HG03521 (cell line): ENCODE measurements around the gene PPP1R12B.
"Not testable (repeated sequence)": the region's sequence is repeated elsewhere in the genome, so short reads cannot be mapped to it uniquely, and the experiment has no call there.

Experiments used
- ATAC-seq: cut with Tn5 transposase; IDR thresholded peaks from one replicate; pipeline ENCODE4 v1.9.1; 2021; ENCODE audit warnings: mild to moderate bottlenecking, moderate library complexity; ENCODE audit not compliant: unreplicated experiment

The PPP1R12B gene

DNA sequence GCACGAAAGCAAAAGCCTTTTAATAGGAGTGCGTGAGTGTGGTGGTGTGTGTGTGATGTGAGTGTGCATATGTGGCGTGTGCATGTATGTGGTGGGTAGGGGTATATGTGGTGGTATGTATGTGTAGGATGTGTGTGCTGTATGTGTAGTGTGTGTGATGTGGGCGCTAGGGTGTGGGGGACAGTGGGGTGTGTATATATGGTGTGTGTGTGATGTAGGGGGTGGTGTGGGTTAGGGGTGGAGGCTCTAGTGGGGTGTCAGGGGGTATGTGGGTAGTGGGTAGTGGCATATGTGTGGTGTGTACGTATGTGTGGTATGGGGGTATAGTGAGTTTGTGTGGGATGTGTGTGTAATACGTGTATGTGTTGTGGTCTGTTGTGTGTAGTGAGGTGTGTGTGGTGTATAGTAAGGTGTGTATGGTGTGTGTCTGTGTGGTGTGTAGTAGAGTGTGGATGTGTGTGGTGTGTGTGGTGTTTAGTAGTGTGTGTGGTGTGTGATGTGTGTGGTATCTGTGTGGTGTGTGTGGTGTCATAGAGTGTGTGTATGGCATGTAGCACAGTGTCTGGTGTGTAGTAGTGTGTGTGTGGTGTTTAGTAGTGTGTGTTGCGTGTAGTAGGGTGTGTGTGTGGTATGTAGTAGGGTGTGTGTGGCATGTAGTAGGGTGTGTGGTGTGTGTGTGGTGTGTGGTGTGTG, 275.7 kb downstream of the PPP1R12B start:
- ATAC-seq = no peak

DNA sequence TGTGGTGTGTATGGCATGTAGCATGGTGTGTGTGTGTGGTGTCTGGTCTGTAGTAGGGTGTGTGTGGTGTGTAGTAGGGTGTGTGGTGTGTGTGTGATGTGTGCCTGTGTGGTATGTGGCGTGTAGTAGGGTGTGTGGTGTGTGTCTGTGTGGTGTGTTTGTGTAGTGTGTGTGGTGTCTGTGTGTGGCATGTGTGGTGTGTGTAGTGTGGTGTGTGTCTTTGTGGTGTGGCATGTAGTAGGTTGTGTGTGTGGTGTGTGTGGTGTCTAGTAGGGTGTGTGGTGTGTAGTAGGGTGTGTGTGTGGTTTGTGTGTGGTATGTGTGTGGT, 276.2 kb downstream of the PPP1R12B start:
- ATAC-seq = no peak

DNA sequence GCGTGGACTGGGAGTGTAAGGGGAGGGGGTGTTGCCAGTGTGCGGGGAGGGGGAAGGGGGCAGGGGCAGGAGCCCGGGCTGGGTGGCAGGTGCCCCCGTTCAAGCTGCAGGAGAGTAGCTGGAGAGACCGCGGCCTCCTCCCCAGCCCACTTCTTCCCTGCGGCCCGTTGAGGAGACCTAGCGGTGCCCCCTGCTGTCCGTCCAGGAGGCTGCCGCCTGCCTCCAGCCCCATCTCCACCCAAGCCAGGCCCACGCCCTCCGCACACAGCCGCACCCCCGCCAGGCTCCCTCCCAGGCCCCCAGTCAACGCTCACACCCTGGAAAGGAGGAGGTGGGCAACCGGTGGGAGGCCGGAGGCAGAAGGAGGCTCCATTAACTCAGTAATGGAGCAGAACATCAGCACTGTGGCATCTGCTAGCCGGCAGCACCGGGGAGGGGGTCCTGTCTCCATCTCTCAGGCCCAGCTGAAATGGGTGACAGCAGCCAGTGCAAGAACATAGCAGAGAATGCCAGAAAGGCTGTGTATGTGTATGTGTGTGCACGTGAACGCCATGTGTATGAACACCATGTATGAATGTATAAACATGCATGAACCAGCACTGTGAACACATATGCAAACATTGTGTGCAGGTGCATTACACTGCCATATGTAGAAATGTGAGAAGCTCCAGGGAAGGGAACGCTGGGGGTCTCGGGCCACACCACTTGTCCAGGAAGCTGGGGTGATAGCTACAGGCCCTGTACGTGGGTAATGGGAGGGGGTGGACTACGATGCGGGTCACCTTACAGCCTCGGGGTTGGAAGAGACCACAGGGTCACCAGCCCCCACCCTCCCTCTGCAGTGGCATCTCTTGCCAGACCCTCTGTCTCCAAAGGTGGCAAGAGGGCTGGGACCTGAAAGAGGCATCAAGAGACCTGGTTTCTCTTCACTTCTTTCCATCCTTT, 277.2 kb downstream of the PPP1R12B start:
- peak; percentile 48 for ATAC-seq

DNA sequence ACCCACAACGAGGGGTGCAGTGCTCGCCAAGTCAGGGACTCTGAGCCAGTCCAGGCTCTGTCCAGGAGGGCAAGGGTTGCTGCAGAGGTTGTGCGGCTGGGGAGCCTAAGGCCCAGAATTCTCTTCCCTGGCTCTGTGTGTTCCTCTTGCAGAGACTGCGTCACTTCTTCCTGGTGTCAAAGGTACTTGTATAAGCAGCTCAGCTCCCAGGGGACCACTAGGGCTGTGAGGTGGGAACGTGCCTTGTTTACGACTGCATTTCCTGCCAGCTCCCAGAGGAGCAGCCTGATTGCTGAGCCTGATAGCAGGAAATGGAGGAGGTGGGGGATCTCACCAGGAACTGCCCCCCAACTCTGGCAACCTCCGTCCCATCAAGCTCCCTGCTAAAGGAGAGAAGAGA, 278.5 kb downstream of the PPP1R12B start:
- ATAC-seq = not testable (repeated sequence)

DNA sequence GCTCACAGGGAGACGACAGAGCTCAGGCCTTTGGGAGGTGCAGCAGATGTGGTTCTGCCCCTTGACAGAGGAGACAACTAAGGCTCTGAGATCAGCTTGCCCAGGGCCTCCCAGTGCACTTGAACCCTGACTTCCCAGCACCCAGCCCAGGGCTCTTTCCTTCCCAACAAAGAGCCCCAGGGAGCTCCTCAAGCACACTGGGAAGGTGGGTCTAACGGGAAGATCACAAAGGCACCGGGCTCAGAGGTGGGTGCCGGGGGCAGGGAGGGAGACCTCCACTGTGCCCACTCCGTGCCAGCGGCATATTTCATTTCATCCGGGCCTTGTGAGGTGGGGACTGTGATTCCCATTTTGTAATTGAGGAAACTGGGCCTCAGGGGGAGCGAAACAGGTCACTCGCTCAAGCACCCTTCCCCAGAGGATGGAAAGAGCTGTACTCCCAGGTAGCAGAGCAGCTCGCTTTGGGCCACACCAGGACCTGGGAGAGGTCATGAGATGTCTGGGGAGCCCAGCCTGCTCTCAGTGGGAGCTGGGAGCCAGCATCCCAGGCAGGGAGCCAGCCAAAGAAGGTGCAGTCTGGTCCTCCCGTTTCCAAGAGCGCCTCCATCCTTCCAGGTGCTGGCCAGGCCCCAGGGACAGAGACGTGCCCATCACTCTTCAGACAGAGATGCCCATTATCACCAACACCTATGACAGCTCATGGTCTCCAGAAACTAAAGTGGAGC, 279.5 kb downstream of the PPP1R12B start:
- ATAC-seq = no peak

DNA sequence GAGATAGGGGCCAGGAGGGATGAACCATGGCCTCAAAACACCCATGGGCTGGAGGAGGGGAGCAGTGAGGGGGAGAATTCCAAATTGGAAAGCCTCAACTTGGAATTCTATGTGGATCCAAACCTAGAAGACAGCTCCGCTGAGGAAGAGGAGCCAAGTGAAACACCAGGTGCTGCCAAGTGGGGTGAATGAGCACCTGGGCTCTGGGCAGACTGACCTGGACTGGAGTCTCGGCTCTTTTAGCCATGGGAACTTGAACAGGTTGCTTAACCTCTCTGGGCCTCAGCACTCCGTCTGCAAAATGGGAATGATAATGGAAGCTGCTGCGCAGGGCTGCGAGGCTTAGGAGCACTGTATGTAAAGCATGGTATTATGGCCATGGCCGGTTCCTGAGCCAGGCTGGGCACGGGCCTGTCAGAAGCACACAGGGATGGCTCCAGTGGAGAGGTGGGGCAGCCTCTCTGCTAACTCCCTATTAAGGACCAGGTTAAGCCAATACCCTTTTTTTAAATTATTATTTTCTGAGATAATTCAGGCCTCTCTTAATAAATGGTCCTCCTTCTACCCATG, 280.2 kb downstream of the PPP1R12B start:
- no peak for ATAC-seq

DNA sequence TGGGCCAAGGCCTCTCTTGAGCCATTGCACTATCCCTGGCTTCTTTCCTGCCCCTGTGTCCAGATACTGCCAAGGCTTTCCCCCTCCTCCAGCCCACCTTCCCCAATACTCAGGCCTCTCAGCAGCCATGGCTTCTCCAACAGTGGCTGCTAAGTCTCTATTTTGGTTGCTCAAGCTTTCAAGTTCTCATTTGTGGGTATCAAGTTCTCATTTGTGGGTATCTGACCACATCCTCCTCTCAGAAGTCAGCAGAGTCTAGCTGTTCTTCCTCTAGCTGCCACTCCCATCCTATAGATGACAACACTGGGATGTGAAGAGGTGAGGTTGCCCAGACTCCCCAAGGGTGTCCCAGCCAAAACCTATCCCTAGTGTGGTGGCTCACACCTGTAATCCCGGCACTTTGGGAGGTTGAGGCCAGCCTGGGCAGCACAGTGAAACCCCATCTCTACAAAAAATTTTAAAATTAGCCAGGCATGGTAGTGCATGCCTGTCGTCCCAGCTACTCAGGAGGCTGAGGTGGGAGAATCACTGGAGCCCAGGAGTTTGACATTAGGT, 280.8 kb downstream of the PPP1R12B start:
- peak; percentile 74 for ATAC-seq

DNA sequence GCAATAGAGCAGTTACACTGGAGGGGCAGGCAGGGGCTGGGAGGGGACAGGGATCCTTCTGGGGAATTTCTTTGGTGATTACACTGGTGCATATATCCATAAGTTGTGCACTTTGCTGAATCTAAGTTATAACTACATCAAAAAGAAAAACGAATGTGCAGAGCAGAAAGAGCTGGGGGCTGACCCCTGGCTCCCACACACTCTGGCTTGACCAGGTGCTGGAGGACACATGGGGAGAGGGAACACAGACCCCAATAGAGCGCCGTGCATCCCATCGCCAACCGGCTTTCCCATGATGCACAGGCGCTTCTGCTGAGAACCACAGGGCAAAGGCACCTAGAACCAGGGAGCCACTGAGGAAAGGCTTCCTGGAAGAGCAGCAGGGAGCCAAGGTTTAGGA, 281.6 kb downstream of the PPP1R12B start:
- not testable (repeated sequence) for ATAC-seq

DNA sequence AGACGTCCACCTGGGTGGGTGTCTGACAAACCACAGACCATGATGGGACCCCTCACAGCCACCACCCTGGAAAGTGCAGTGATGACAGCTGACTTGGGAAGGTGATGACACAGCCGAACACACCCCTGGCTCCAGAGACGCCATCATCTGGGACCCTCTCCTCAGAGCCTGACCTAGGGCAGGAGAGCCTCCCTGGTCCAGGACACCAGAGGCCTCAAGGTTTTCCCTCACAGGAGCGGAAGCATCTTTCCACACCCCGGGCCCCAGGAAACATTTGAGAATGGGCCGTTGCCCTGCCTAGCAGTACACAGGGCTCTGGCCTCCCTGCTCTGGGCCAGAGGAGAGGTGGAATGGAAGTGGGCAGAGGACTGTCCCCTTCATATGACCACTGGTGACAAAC, 282.0 kb downstream of the PPP1R12B start:
- ATAC-seq = no peak

DNA sequence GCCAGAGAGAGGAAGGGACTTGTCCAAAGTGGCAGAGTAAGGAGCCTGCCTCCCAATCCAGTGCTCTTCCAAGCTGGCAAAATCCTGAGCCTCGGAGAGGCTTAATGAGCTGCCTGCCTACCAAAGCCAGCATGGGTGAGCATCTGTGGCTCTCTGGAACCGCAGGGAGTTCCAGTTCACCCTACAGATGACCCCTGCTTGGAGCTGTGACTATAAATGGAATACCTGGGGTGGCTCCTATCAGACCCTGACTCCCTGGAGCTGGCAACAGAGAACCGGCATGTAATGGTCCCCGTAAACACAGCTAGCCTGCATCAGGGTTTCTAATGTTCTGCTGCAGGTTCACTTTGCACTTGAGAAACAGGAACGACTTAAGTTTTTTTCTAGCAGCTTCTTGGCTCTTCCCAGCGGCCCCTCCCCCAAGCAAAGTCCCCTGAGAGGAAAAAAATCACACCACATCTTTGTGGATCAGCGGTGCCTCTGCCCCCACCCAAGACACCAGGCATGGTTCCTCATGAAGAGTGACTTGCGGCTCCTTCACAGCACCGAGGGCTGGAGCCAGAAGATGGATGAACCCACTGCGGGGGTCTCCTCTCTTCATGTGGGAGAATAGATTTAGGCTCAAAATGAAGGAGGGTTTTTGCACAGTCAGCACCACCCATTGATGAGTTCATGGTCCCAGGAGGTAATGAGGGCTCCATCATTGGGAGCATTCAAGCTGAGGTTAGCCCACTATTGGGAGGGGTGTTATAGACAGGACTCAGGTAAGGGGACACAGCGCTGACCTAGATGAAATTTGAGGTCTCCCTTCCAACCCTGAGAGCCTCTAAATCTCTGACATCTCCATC, 282.8 kb downstream of the PPP1R12B start:
- no peak for ATAC-seq

DNA sequence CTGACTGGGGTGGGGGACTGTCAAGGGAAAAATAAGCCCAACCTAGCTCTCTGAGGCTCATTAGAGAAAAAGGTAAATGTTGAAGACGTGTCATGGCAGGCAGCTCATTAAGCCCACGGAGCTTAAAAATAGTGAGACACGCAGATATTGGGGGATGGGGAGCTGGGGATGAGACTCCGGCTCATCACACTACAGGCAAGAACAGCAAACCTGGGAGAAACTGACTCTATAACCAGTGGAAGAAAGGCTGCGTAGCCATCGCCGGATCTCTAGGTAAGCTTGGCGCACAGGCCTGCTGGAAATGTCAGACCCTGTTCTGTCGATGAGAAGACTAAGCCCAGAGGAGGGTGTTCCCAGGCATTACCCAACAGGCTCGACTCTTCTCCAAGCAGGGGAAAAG, 283.7 kb downstream of the PPP1R12B start:
- ATAC-seq = no peak

DNA sequence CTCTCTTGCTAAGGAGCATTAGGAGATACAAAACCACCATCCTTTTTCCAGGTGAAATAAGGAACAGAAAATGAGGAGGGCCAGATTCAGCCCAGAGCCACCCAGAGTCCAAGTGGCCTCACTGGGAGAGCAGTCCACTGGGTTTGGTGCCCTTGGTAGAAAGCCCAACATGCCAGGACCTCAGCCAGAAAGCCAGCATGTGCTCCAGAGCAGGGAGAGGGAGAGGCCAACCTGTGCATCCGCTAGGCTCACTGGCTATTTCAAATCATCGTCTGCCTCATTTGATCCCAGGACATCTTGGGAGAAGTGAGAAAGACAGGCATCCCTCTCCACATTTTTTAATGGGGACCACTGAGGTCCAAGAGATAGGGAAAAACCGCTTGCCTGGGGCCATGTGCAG, 287.7 kb downstream of the PPP1R12B start:
- ATAC-seq = not testable (repeated sequence)

DNA sequence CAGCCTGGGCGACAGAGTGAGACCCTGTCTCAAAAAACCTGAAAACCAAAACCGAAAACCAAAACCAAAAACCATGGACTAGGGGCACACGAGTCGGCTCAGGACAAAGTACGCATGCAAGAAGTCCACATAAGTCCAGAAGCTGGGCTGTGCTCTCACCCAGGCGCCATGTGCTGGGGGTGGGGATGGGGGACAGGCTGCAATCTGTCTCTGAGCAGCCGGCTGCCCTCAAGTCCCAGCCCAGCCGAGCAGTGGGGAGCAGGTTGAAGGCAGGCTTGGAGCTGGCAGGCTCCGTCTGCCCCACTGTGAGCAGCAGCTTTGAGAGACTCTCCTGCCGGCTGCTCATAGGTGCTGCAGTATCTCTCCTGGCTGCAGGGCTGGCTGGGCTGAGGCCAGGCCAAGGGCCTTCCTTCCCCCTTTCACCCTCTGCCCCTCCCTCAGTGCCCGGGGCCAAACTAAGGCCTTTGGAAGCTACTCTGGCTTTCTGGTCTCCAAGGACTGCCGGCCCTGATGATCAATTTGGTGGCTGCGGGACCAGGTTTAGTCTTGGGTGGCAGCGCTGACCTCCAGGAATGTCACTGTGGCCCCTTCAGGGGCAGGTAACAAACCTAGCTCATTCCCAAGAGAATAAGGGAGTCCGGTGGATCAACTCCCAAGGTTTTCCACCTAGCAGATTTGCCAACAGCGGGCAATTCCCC, 289.0 kb downstream of the PPP1R12B start:
- ATAC-seq = not testable (repeated sequence)

DNA sequence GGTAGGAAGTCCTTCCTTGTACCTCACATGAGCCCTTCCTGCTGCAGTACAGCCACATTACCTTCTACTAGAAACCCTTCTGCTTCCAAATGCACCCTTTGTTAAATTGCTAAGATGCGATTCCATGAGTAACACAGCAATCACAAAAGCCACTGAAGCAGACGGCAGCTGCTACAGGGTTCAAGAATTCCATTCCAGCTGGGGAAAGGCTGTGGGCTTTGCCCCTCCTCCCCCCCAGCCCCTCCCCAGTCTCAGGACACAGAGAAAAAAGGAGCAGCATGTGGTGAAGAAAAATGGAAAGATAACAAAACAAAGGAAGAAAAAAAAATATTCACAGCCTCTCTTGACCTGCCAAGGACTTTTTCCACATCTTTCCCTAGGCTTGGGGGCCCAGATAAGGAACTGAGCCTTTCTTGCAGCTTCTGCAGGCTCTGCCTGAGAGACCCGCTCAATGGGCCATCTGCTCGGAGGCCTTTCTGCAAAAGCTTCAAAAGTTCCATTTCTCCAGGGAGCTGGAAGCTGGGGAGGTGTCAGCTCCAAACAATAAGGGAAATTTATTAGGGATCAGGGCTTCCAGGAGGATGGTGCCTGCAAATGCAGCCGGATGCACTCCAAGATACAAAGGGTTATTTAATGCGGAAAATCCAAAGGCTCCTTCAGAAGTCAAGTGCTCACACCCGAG, 289.7 kb downstream of the PPP1R12B start:
- no peak for ATAC-seq

DNA sequence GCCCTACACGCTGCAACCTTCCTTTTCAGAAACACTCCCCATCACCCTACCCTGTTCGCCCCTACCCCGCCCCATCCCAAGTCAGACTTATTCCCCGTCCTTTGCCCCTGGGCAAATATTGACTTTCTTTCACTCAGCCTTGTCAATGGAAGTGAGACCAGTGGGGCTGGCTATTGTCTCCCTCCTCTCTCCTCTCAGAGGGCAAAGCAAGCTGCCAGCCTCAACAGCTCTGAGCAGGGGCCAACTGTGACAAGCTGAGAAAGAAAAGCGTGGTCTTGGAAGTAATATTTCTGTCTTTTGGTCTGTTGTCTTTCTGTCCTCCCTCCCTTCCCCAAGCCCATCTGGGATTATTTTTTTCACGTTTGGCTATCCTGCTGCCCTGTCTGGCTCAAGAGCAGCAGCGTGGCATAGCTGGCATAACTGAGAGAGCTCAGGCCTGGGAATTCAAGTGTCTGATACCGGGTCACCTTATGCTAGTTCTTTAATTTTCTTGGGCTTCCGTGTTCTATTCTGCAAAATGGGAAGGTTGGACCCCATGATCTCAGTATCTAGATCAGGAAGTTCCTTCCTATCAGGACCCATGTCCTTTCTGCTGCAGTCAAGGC, 290.3 kb downstream of the PPP1R12B start:
- ATAC-seq = not testable (repeated sequence)

DNA sequence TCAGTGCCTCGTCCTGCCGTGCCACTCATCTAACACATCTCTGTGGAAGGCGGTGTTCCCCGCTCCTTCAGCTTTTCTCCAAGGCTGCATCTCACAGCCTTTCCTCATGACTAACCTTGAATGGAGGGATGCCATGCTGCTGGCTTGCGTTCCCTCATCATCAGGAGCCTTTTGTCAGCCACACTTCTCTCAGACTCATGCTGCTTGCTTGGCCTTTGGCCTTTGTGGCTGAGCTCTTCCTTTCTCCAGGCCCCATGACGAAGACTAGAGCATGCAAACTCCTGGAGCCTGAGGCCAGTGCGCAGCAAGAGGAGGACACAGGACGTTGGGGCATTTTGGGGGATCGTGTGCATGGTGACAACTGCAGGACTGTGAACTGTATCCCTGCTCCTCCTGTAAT, 291.0 kb downstream of the PPP1R12B start:
- no peak for ATAC-seq

DNA sequence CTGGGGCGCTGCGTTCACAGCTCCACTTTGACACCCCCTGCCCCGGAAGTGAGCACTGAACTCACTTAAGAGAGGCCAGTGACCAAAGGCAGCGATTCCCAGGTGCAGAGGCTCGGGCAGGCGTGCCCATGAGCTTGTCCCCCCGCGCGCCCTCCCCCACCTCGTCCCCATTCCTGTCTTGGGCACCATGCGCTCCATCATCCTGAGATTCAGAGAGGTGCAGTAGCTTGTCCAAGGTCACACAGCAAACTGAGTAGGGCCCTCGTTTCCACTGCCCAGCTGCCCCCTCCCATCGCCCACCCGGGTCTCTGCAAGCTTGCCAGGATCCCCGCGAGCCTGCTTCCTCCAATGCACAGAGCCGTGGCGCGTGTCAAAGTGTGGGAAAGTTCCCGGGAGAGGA, 293.7 kb downstream of the PPP1R12B start:
- ATAC-seq = no peak
